ENCODE data around the gene AGAP2. TPM values are rescaled to one million over a fixed set of nuclear protein-coding genes. Genes with fewer than 3 reads are reported as not detected.
"Not testable (repeated sequence)": the region's sequence is repeated elsewhere in the genome, so short reads cannot be mapped to it uniquely, and the experiment has no call there.

Gene AGAP2
- total RNA-seq, 1 experiment from 2014 or later: 0.19 TPM

DNA sequence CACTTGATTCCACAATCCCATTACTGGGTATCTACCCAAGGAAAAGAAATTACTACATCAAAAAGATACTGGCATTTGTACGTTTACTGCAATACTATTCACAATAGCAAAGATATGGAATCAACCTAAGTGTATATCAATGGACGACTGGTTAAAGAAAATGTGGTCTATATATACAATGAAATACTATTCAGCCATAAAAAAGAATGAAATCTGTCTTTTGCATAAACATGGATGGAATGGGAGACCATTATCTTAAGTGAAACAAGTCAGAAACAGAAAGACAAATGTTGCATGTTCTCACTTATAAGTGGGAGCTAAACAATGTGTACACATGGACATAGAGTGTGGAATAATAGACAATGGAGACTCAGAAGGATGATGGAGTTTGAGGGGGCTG lies 49.6 kb downstream of the AGAP2 start:
- CTCF ChIA-PET: interaction anchor here (0.7 to 0.8 kb wide), 2 partner anchors 38 to 105 kb away, joined by 3 to 4 read pairs; no protein-coding TSS in a partner anchor
- intact Hi-C loops (cut with micrococcal nuclease): no loop called here
- Mint-ChIP-seq H3K27ac (ENCODE audit: low read depth, unreplicated experiment) (no peak overlapping the region), H3K27me3 (ENCODE audit: insufficient read depth, unreplicated experiment) (peaks cover 53% of the 10 kb centered on the region), H3K36me3 (ENCODE audit: insufficient read depth, unreplicated experiment) (no peaks in the 10 kb centered on the region), H3K4me3 (ENCODE audit: unreplicated experiment) (no peak overlapping the region), H3K9me3 (ENCODE audit: unreplicated experiment) (no peaks in the 10 kb centered on the region), H3K4me1 (ENCODE audit: insufficient read depth, unreplicated experiment) (no peaks in the 10 kb centered on the region)
- no peak for DNase-seq (ENCODE audit: unreplicated experiment)
- POLR2A ChIA-PET: no interaction called here
- no TSS peak for BruUV-seq (replicated peaks)
- no peak for TF ChIP-seq CTCF (IDR thresholded peaks at IDR 0.05; ENCODE audit: unreplicated experiment)

DNA sequence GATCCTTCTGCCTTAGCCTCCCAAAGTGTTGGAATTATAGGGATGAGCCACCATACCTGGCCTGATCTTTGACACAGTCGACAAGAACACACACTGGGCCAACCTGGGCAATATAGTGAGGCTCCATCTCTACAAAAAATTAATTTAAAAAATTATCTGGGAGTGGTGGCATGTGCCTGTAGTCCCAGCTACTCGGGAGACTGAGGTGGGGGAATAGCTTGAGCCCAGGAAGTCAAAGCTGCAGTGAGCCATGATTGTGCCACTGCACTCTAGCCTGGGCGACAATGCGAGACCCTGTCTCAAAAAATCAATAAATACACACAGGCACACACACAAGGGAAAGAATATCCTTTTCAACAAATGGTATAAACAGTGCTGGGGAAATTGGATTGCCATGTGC lies 50.7 kb downstream of the AGAP2 start:
- ChIA-PET CTCF (interaction anchor here (0.7 to 1.2 kb wide), 2 partner anchors 104 to 106 kb away, joined by 3 to 4 read pairs; no protein-coding TSS in a partner anchor), POLR2A (interaction anchor here (0.6 to 0.9 kb wide), 3 partner anchors 27 to 96 kb away, joined by 3 to 4 read pairs (median 4); no protein-coding TSS in a partner anchor)
- peaks cover 56% of the 10 kb centered on the region for H3K27me3 Mint-ChIP-seq (ENCODE audit: insufficient read depth, unreplicated experiment)
- intact Hi-C loops (cut with micrococcal nuclease): no loop called here
- no peak overlapping the region for H3K4me3 Mint-ChIP-seq (ENCODE audit: unreplicated experiment)
- H3K27ac Mint-ChIP-seq (ENCODE audit: low read depth, unreplicated experiment): no peak overlapping the region
- H3K36me3 Mint-ChIP-seq (ENCODE audit: insufficient read depth, unreplicated experiment): no peaks in the 10 kb centered on the region
- no peak for TF ChIP-seq CTCF (IDR thresholded peaks at IDR 0.05; ENCODE audit: unreplicated experiment)
- H3K4me1 Mint-ChIP-seq (ENCODE audit: insufficient read depth, unreplicated experiment): no peaks in the 10 kb centered on the region
- no TSS peak for BruUV-seq (replicated peaks)
- no peak for DNase-seq (ENCODE audit: unreplicated experiment)
- no peaks in the 10 kb centered on the region for H3K9me3 Mint-ChIP-seq (ENCODE audit: unreplicated experiment)

GRCh38 chr12:57679697-57680096 lies 58.8 kb downstream of the AGAP2 start:
- no peaks in the 10 kb centered on the region for H3K4me1 Mint-ChIP-seq (ENCODE audit: insufficient read depth, unreplicated experiment)
- DNase-seq (ENCODE audit: unreplicated experiment): no peak
- H3K27ac Mint-ChIP-seq (ENCODE audit: low read depth, unreplicated experiment): no peak overlapping the region
- ChIA-PET POLR2A (interaction anchor here (0.5 to 1.2 kb wide), 2 partner anchors 13 to 14 kb away, joined by 3 to 4 read pairs; partner anchors contain the start of gene OS9), CTCF (interaction anchor here (0.8 kb wide), 1 partner anchor 28 kb away, joined by 4 read pairs; no protein-coding TSS in a partner anchor)
- peaks cover 11% of the 10 kb centered on the region for H3K27me3 Mint-ChIP-seq (ENCODE audit: insufficient read depth, unreplicated experiment)
- H3K4me3 Mint-ChIP-seq (ENCODE audit: unreplicated experiment): no peak overlapping the region
- peaks cover 7% of the 10 kb centered on the region for H3K9me3 Mint-ChIP-seq (ENCODE audit: unreplicated experiment)
- intact Hi-C loops (cut with micrococcal nuclease): no loop called here
- no peaks in the 10 kb centered on the region for H3K36me3 Mint-ChIP-seq (ENCODE audit: insufficient read depth, unreplicated experiment)
- no TSS peak for BruUV-seq (replicated peaks)
- no peak for TF ChIP-seq CTCF (IDR thresholded peaks at IDR 0.05; ENCODE audit: unreplicated experiment)

GRCh38 chr12:57677947-57678346 lies 60.6 kb downstream of the AGAP2 start:
- CTCF ChIA-PET; H3K9me3 Mint-ChIP-seq (ENCODE audit: unreplicated experiment); BruUV-seq (replicated peaks); H3K4me3 Mint-ChIP-seq (ENCODE audit: unreplicated experiment); DNase-seq (ENCODE audit: unreplicated experiment); H3K27ac Mint-ChIP-seq (ENCODE audit: low read depth, unreplicated experiment); H3K27me3 Mint-ChIP-seq (ENCODE audit: insufficient read depth, unreplicated experiment); H3K4me1 Mint-ChIP-seq (ENCODE audit: insufficient read depth, unreplicated experiment); H3K36me3 Mint-ChIP-seq (ENCODE audit: insufficient read depth, unreplicated experiment); POLR2A ChIA-PET; intact Hi-C loops (cut with micrococcal nuclease): not testable (repeated sequence)

- BruUV-seq (replicated peaks): no TSS peak
- ChIA-PET CTCF (no interaction called here), POLR2A (no interaction called here)
Measured at GRCh38 chr12:57674691-57675090, 63.9 kb downstream of the AGAP2 start.

More at GRCh38 chr12:57674691-57675090, 63.9 kb downstream of the AGAP2 start:
- TF ChIP-seq CTCF (IDR thresholded peaks at IDR 0.05; ENCODE audit: unreplicated experiment): no peak
- H3K27ac Mint-ChIP-seq (ENCODE audit: low read depth, unreplicated experiment): no peak overlapping the region
- H3K27me3 Mint-ChIP-seq (ENCODE audit: insufficient read depth, unreplicated experiment): no peaks in the 10 kb centered on the region
- H3K4me3 Mint-ChIP-seq (ENCODE audit: unreplicated experiment): no peak overlapping the region
- no peaks in the 10 kb centered on the region for H3K4me1 Mint-ChIP-seq (ENCODE audit: insufficient read depth, unreplicated experiment)
- no peaks in the 10 kb centered on the region for H3K9me3 Mint-ChIP-seq (ENCODE audit: unreplicated experiment)
- no peaks in the 10 kb centered on the region for H3K36me3 Mint-ChIP-seq (ENCODE audit: insufficient read depth, unreplicated experiment)
- intact Hi-C loops (cut with micrococcal nuclease): no loop called here
- DNase-seq (ENCODE audit: unreplicated experiment): no peak

Measured in MCF 10A (cell line).